H1 (cell line): Measurements from ENCODE around the gene SLC12A7. TPM values are rescaled to one million over a fixed set of nuclear protein-coding genes. Genes with fewer than 3 reads are reported as not detected.

Experiments
- CTCF ChIA-PET: fragments of 300-600 bp; sonication (Branson Sonifier 250); formaldehyde crosslinking; loops from one replicate; lab custom pipeline; 2021; ENCODE audit not compliant: partially characterized antibody; lab: Charles Lee
- POLR2A ChIA-PET: fragments of 300-600 bp; sonication (Branson Sonifier 250); formaldehyde crosslinking; loops from one replicate; lab custom pipeline; 2021; ENCODE audit warnings: inconsistent platforms; ENCODE audit not compliant: partially characterized antibody; lab: Charles Lee
- DNase-seq, 2 experiments: peaks; one replicate each; pipeline versions ENCODE4 v3.0.0 to v3.0.0-alpha.2; 2010 to 2022; ENCODE audit warnings: low spot score in 2 of 2, low read depth in 1 of 2, mixed read lengths in 1 of 2
- FAIRE-seq: peaks from 2 replicates; lab custom pipeline; 2011; peaks lifted over from hg19 to GRCh38; lab: Jason Lieb, UNC
- H2AFZ ChIP-seq: 2 replicates; pipeline ENCODE4 v1.8.1; 2012; ENCODE audit warnings: low read length, inconsistent platforms
- H2AK5ac ChIP-seq: 2 replicates; pipeline ENCODE4 v1.6.1; 2013; ENCODE audit warnings: low read depth, low read length
- H2BK120ac ChIP-seq: replicated peaks from 2 replicates; pipeline ENCODE3; 2013; ENCODE audit warnings: low read depth, low read length, inconsistent platforms
- H2BK12ac ChIP-seq: 2 replicates; pipeline ENCODE4 v1.6.1; 2013; ENCODE audit warnings: low read depth, low read length
- H2BK15ac ChIP-seq: 2 replicates; pipeline ENCODE4 v1.6.1; 2013; ENCODE audit warnings: low read length
- H2BK20ac ChIP-seq: 2 replicates; pipeline ENCODE4 v1.6.1; 2013; ENCODE audit warnings: low read length
- H2BK5ac ChIP-seq: 2 replicates; pipeline ENCODE4 v1.6.1; 2013; ENCODE audit warnings: low read depth, low read length
- H3K14ac ChIP-seq: 2 replicates; pipeline ENCODE4 v1.6.1; 2013; ENCODE audit warnings: inconsistent platforms; ENCODE audit not compliant: insufficient read length
- H3K18ac ChIP-seq: 2 replicates; pipeline ENCODE4 v1.6.1; 2013; ENCODE audit warnings: low read length; ENCODE audit errors: extremely low read depth
- H3K23ac ChIP-seq: 2 replicates; pipeline ENCODE4 v1.6.1; 2013; ENCODE audit warnings: inconsistent platforms; ENCODE audit not compliant: insufficient read length
- H3K23me2 ChIP-seq: 2 replicates; pipeline ENCODE4 v1.6.1; 2013; ENCODE audit warnings: low read depth, low read length
- H3K27ac ChIP-seq: 2 replicates; pipeline ENCODE4 v1.6.1; 2011; ENCODE audit warnings: low read depth, low read length, inconsistent platforms
- H3K27me3 ChIP-seq, 4 experiments: replicated peaks in 1 of 4; 1 replicate in 1 of 4; 2 replicates in 3 of 4; pipeline versions ENCODE4 v1.6.1 to v1.8.1; 2011 to 2013; ENCODE audit warnings: low read length in 3 of 4, mild to moderate bottlenecking in 3 of 4, inconsistent platforms in 2 of 4, mixed read lengths in 2 of 4, moderate library complexity in 1 of 4; ENCODE audit not compliant: control insufficient read depth in 3 of 4, insufficient read depth in 3 of 4; ENCODE audit errors: extremely low read depth in 1 of 4
- H3K36me3 ChIP-seq, 4 experiments: 2 replicates each; pipeline versions ENCODE4 v1.6.1 to v1.8.1; 2011 to 2013; ENCODE audit warnings: mild to moderate bottlenecking in 4 of 4, low read length in 3 of 4, moderate library complexity in 2 of 4, control low read depth in 1 of 4, inconsistent platforms in 1 of 4; ENCODE audit not compliant: insufficient read depth in 4 of 4, control insufficient read depth in 2 of 4
- H3K4ac ChIP-seq: replicated peaks from 2 replicates; pipeline ENCODE3; 2013; ENCODE audit warnings: low read length, low read depth, mixed read lengths, inconsistent platforms; ENCODE audit not compliant: insufficient read length
- H3K4me1 ChIP-seq, 4 experiments: replicated peaks in 1 of 4; 1 replicate in 1 of 4; 2 replicates in 3 of 4; pipeline versions ENCODE4 v1.6.1 to v1.8.1; 2011 to 2013; ENCODE audit warnings: low read length in 3 of 4, inconsistent platforms in 2 of 4, mixed read lengths in 1 of 4; ENCODE audit not compliant: insufficient read depth in 4 of 4, control insufficient read depth in 3 of 4
- H3K4me2 ChIP-seq, 2 experiments: 2 replicates each; pipeline versions ENCODE4 v1.6.1 to v1.8.1; 2011 to 2013; ENCODE audit warnings: low read depth in 2 of 2, low read length in 2 of 2, control low read depth in 1 of 2, inconsistent platforms in 1 of 2, mild to moderate bottlenecking in 1 of 2; ENCODE audit not compliant: insufficient read depth in 1 of 2
- H3K4me3 ChIP-seq, 4 experiments: fragments of 200-600, 300-600 bp in 1 of 4; sonication (generic), shearing (Covaris generic), sonication (Bioruptor Twin) in 1 of 4; 2 replicates each; pipeline versions ENCODE4 v1.5.1 to v1.8.1; 2011 to 2016; ENCODE audit warnings: low read length in 4 of 4, low read depth in 3 of 4, control low read depth in 2 of 4, inconsistent platforms in 2 of 4, mild to moderate bottlenecking in 2 of 4, mixed read lengths in 1 of 4, moderate library complexity in 1 of 4; ENCODE audit not compliant: insufficient read depth in 2 of 4; ENCODE audit errors: extremely low read depth in 1 of 4
- H3K56ac ChIP-seq: replicated peaks from 2 replicates; pipeline ENCODE3; 2013; ENCODE audit warnings: low read depth, mild to moderate bottlenecking, mixed read lengths, low read length, inconsistent platforms; ENCODE audit not compliant: insufficient read length
- H3K79me1 ChIP-seq: 2 replicates; pipeline ENCODE4 v1.6.1; 2013; ENCODE audit warnings: low read depth, low read length, control low read depth
- H3K79me2 ChIP-seq, 2 experiments: 2 replicates each; pipeline versions ENCODE4 v1.6.1 to v1.8.1; 2012 to 2013; ENCODE audit warnings: low read length in 2 of 2, mild to moderate bottlenecking in 2 of 2, inconsistent platforms in 1 of 2; ENCODE audit not compliant: insufficient read depth in 2 of 2, control insufficient read depth in 1 of 2
- H3K9ac ChIP-seq, 4 experiments: replicated peaks in 1 of 4; 1 replicate in 1 of 4; 2 replicates in 3 of 4; pipeline versions ENCODE4 v1.6.1 to v1.8.1; 2011 to 2013; ENCODE audit warnings: low read depth in 3 of 4, low read length in 3 of 4, control low read depth in 2 of 4, mild to moderate bottlenecking in 2 of 4, moderate library complexity in 2 of 4, inconsistent platforms in 1 of 4; ENCODE audit errors: extremely low read depth in 1 of 4
- H3K9me3 ChIP-seq, 2 experiments: 2 replicates each; pipeline versions ENCODE4 v1.6.1 to v1.8.1; 2012 to 2013; ENCODE audit warnings: mild to moderate bottlenecking in 2 of 2, moderate library complexity in 2 of 2, control low read depth in 1 of 2, inconsistent platforms in 1 of 2, low read depth in 1 of 2, low read length in 1 of 2, mixed read lengths in 1 of 2; ENCODE audit not compliant: insufficient read depth in 2 of 2
- H4K20me1 ChIP-seq, 2 experiments: replicated peaks in 1 of 2; 2 replicates each; pipeline versions ENCODE3 to v1.8.1; 2011 to 2013; ENCODE audit warnings: inconsistent platforms in 2 of 2, low read length in 2 of 2, mild to moderate bottlenecking in 1 of 2; ENCODE audit not compliant: insufficient read depth in 2 of 2, control insufficient read depth in 1 of 2
- H4K5ac ChIP-seq: 2 replicates; pipeline ENCODE4 v1.6.1; 2013; ENCODE audit warnings: low read length, low read depth, mixed read lengths, inconsistent platforms; ENCODE audit not compliant: insufficient read length
- H4K8ac ChIP-seq: 2 replicates; pipeline ENCODE4 v1.8.0; 2013; ENCODE audit warnings: mild to moderate bottlenecking, moderate library complexity, low read length, inconsistent platforms; ENCODE audit not compliant: insufficient read depth; ENCODE audit errors: extremely low read depth
- H4K91ac ChIP-seq: replicated peaks from 2 replicates; pipeline ENCODE3; 2013; ENCODE audit warnings: low read length, mixed read lengths, inconsistent platforms; ENCODE audit not compliant: insufficient read length
- RAD21 ChIP-seq, 2 experiments: IDR thresholded peaks in 1 of 2; conservative IDR thresholded peaks in 1 of 2; 2 replicates each; pipeline ENCODE4 v1.6.1; 2011; ENCODE audit warnings: low read depth in 2 of 2, low read length in 2 of 2, improper control_type of control experiment in 1 of 2, inconsistent platforms in 1 of 2, mild to moderate bottlenecking in 1 of 2, moderate library complexity in 1 of 2
- WGBS, 2 experiments: shearing (Covaris generic) in 1 of 2; methylation state at CpG; one replicate each; pipeline versions ENCODE4 v1.1.6 to v1.1.7; 2013 to 2015; ENCODE audit warnings: low lambda C conversion rate in 2 of 2, mixed read lengths in 2 of 2, inconsistent platforms in 1 of 2, low coverage in 1 of 2, missing lambda C conversion rate in 1 of 2; ENCODE audit not compliant: insufficient replicate concordance in 2 of 2, insufficient coverage in 1 of 2, insufficient read length in 1 of 2; ENCODE audit errors: extremely low coverage in 1 of 2, missing lambda C conversion rate in 1 of 2; 5-methylcytosine and 5-hydroxymethylcytosine counted together
- polyA plus RNA-seq, 7 experiments: library from polyadenylated mRNA; depleted of rRNA in 3 of 7; stranded (reverse) in 5 of 7; unstranded in 2 of 7; fragments of >200 nt in 5 of 7; fragments of 200-250 nt in 2 of 7; gene quantifications; 1 replicate in 5 of 7; 2 replicates in 1 of 7; 4 replicates in 1 of 7; pipeline versions ENCODE4 v1.2.1 to v1.2.3, GENCODE V29; 2011 to 2013; ENCODE audit warnings: missing spikeins in 2 of 7, mixed read lengths in 2 of 7
- total RNA-seq: library from RNA; stranded (reverse); fragmentation: NEBNext Ultra II Directional; extraction: Animal tissue kit (Norgen Biotek cat#: 25700); gene quantifications from 2 replicates; pipeline ENCODE4 v1.2.1, GENCODE V29; 2021
- TF ChIP-seq, protein P1 (sequence below): IDR thresholded peaks from 2 replicates; pipeline ENCODE4 v1.6.1; 2012; ENCODE audit warnings: low read length, inconsistent platforms

Gene SLC12A7
- total and polyA plus RNA-seq, 2 of the 8 experiments (the other 6 are each of a cell fraction or from before 2014, with no cell fraction given): 23.5 to 39.7 TPM

DNA sequence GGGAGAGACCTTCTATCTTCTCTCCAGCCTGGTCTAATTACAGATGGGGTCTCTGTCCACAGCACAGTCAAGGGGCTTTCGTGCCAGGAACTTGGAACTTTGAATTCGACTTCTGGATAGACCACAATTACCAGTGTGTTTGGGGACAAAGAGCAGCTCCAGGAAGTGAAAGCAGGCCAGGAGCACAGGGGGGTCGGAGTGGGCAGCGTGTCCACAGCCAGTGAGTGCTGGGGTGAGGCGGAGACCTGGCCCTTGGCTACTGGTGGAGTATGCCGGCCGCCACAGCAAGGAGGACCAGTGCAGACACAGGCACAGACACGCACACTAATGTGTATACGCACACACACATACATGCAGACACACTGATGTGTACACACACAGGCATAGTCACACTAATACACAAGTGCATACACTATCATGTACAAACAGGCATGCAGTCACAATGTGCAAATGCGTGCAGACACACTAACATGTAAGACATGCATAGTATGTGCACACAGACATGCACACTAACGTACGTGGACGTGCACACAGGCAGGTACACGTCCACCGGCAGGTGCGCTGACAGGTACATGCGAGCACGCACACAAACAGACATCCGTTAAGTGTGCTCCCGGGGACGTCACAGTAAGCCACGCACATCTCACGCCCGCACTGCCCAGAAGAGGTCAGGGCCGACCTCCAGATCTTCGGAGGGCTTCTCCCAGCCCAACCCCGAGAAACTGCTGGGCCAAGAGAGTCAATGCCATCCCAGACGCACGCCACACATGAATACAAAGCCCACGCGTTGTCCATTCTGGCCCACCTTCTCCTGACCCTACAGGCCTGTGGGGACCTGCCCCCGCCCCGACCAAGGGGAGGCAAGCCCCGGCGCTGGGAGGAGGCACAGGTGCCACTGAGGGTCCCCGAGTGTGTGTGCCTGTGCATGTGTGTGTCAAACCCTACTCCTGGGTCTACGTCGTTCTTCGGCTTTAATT lies 56.8 kb downstream of the SLC12A7 start:
- no peak overlapping the region for H3K18ac ChIP-seq
- no peak overlapping the region for H2BK15ac ChIP-seq
- no peak overlapping the region for H4K91ac ChIP-seq
- H3K27ac ChIP-seq: no peak overlapping the region
- no peak overlapping the region for H3K4me2 ChIP-seq
- no peak for DNase-seq
- H3K36me3 ChIP-seq: peaks cover 6 to 36% (median 22%) of the 10 kb centered on the region in 4 experiments
- H2BK120ac ChIP-seq: no peak overlapping the region
- no peak overlapping the region for H2AK5ac ChIP-seq
- peak overlapping the region; percentile 0; the same call in 1 of the 2 replicates for H2BK5ac ChIP-seq
- peaks cover 8 to 16% of the 10 kb centered on the region in 2 experiments for H4K20me1 ChIP-seq
- no peak for FAIRE-seq
- H3K9ac ChIP-seq: no peak overlapping the region
- H3K79me2 ChIP-seq: no peaks in the 10 kb centered on the region
- no peak overlapping the region for H2BK12ac ChIP-seq
- ChIA-PET CTCF (interaction anchor here (0.6 to 0.8 kb wide), 3 partner anchors 47 to 113 kb away, joined by 3 to 4 read pairs (median 3); partner anchors contain the start of gene NKD2), POLR2A (no interaction called here)
- H3K14ac ChIP-seq: no peak overlapping the region
- WGBS, 2 experiments: 91% methylated on average over 39 of the region's 39 CpGs; no CpG with 5 or more reads in 1 of the 2 experiments
- H3K27me3 ChIP-seq: no peaks in the 10 kb centered on the region
- H3K23ac ChIP-seq: no peak overlapping the region
- no peaks in the 10 kb centered on the region for H3K23me2 ChIP-seq
- H3K79me1 ChIP-seq: no peaks in the 10 kb centered on the region; the same call in 1 of the 2 replicates
- H4K5ac ChIP-seq: no peak overlapping the region
- H3K4me1 ChIP-seq: no peaks in the 10 kb centered on the region
- no peak overlapping the region for H3K4me3 ChIP-seq
- H3K4ac ChIP-seq: no peak overlapping the region
- H3K56ac ChIP-seq: no peak overlapping the region
- TF ChIP-seq RAD21 (IDR thresholded peaks at IDR 0.05 in 1 of 2, conservative IDR thresholded peaks at IDR 0.05 in 1 of 2; ENCODE audit: low read depth in 2 of 2, low read length in 2 of 2): 0 out of 4 replicates have a peak, but pooled peaks of 1 of the 2 experiments have one; percentile 5
- TF ChIP-seq, protein P1, sequence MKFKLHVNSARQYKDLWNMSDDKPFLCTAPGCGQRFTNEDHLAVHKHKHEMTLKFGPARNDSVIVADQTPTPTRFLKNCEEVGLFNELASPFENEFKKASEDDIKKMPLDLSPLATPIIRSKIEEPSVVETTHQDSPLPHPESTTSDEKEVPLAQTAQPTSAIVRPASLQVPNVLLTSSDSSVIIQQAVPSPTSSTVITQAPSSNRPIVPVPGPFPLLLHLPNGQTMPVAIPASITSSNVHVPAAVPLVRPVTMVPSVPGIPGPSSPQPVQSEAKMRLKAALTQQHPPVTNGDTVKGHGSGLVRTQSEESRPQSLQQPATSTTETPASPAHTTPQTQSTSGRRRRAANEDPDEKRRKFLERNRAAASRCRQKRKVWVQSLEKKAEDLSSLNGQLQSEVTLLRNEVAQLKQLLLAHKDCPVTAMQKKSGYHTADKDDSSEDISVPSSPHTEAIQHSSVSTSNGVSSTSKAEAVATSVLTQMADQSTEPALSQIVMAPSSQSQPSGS: no peak
- TF ChIP-seq, all 59 proteins: peak for 1
- Histone ChIP-seq H2BK20ac (no peak overlapping the region), H3K9me3 (no peaks in the 10 kb centered on the region), H2AFZ (no peak overlapping the region), H4K8ac (no peak overlapping the region)
